GM12878 (cell line): Measurements from ENCODE around the gene MARK4. TPM values are rescaled to one million over a fixed set of nuclear protein-coding genes. Genes with fewer than 3 reads are reported as not detected.
"Not testable (repeated sequence)": the region's sequence is repeated elsewhere in the genome, so short reads cannot be mapped to it uniquely, and the experiment has no call there.

Experiments used
- ATAC-seq: fragments of 200-7000 bp; cut with Tn5 transposase; 3 replicates; pipeline ENCODE4 v1.9.1; 2020; ENCODE audit warnings: mild to moderate bottlenecking, moderate library complexity
- BruUV-seq: library from RNA; stranded (reverse); fragments of 400-500 nt; replicated peaks from 2 replicates; lab custom pipeline; 2021; lab: Mats Ljungman, UMichigan
- CTCF ChIA-PET: fragments of 300-600 bp; sonication (Branson Sonifier 250); formaldehyde crosslinking; extraction: SDS; loops from one replicate; lab custom pipeline; 2021; ENCODE audit warnings: inconsistent platforms; lab: Yijun Ruan, JAX
- POLR2A ChIA-PET: fragments of 350-600 bp; formaldehyde crosslinking; extraction: SDS; loops from one replicate; lab custom pipeline; 2021; ENCODE audit warnings: inconsistent platforms; lab: Charles Lee
- RAD21 ChIA-PET: fragments of 300-600 bp; sonication (Branson Sonifier 250); formaldehyde crosslinking; loops from one replicate; lab custom pipeline; 2023; ENCODE audit warnings: antibody characterized with exemption; ENCODE audit not compliant: unreplicated experiment; lab: Charles Lee
- SMC1A ChIA-PET: fragments of 300-600 bp; sonication (Branson Sonifier 250); formaldehyde crosslinking; loops from one replicate; lab custom pipeline; 2023; ENCODE audit not compliant: unreplicated experiment, uncharacterized antibody; lab: Charles Lee
- DNase-seq: peaks from one replicate; pipeline ENCODE4 v3.0.0-alpha.2; 2011; ENCODE audit warnings: low read depth, low spot score
- FAIRE-seq: peaks from 3 replicates; lab custom pipeline; 2011; peaks lifted over from hg19 to GRCh38; lab: Jason Lieb, UNC
- H2AFZ ChIP-seq: 2 replicates; pipeline ENCODE4 v1.6.0; 2011; ENCODE audit warnings: low read depth, low read length, control low read depth; ENCODE audit not compliant: control insufficient read depth
- H3K27ac ChIP-seq: 2 replicates; pipeline ENCODE4 v1.5.1; 2011; ENCODE audit warnings: control low read depth; ENCODE audit not compliant: control insufficient read depth, insufficient read depth
- H3K27me3 ChIP-seq, 2 experiments: replicated peaks in 1 of 2; 2 replicates each; pipeline versions ENCODE4 v1.6.0 to v1.6.1; 2011; ENCODE audit warnings: low read length in 1 of 2; ENCODE audit not compliant: control insufficient read depth in 2 of 2, insufficient read depth in 2 of 2
- H3K36me3 ChIP-seq, 2 experiments: 2 replicates each; pipeline ENCODE4 v1.5.1; 2011; ENCODE audit warnings: low read length in 1 of 2; ENCODE audit not compliant: control insufficient read depth in 2 of 2, insufficient read depth in 2 of 2
- H3K4me1 ChIP-seq: 2 replicates; pipeline ENCODE4 v1.6.1; 2011; ENCODE audit warnings: mild to moderate bottlenecking, low read length, moderate library complexity, mixed read lengths; ENCODE audit not compliant: control insufficient read depth, insufficient read depth
- H3K4me2 ChIP-seq: 2 replicates; pipeline ENCODE4 v1.6.0; 2011; ENCODE audit warnings: control low read depth; ENCODE audit not compliant: control insufficient read depth, insufficient read depth
- H3K4me3 ChIP-seq: fragments of 200-600 bp; sonication (generic); 2 replicates; pipeline ENCODE4 v1.5.1; 2016
- H3K79me2 ChIP-seq: 2 replicates; pipeline ENCODE4 v1.6.0; 2011; ENCODE audit warnings: low read length; ENCODE audit not compliant: control insufficient read depth, insufficient read depth
- H3K9ac ChIP-seq: 2 replicates; pipeline ENCODE4 v1.8.0; 2011; ENCODE audit warnings: low read length, control low read depth, mixed read lengths; ENCODE audit not compliant: control insufficient read depth, insufficient read depth
- H3K9me3 ChIP-seq: replicated peaks from 3 replicates; pipeline ENCODE4 v1.5.1; 2011; ENCODE audit warnings: mild to moderate bottlenecking, low read length; ENCODE audit not compliant: control insufficient read depth, insufficient read depth
- H4K20me1 ChIP-seq: 2 replicates; pipeline ENCODE4 v1.6.0; 2011; ENCODE audit not compliant: control insufficient read depth, insufficient read depth
- ATF7 ChIP-seq: fragments of 450-650 bp; IDR thresholded peaks from 2 replicates; pipeline ENCODE4 v1.6.1; 2016; ENCODE audit warnings: low read depth, mild to moderate bottlenecking
- CBX5 ChIP-seq: sonication (generic); IDR thresholded peaks from 2 replicates; pipeline ENCODE4 v1.6.1; 2016; ENCODE audit warnings: low read depth, moderate library complexity, mild to moderate bottlenecking, inconsistent platforms
- HDAC2 ChIP-seq: fragments of 200-600 bp; sonication (generic); IDR thresholded peaks from 2 replicates; pipeline ENCODE4 v1.6.1; 2017
- HSF1 ChIP-seq: fragments of 150-350 bp; IDR thresholded peaks from 2 replicates; pipeline ENCODE4 v1.6.1; 2014; ENCODE audit warnings: mild to moderate bottlenecking, low read depth, low read length
- KLF5 ChIP-seq: fragments of 450-650 bp; IDR thresholded peaks from 2 replicates; pipeline ENCODE4 v1.6.1; 2014; ENCODE audit warnings: mild to moderate bottlenecking; ENCODE audit not compliant: partially characterized antibody
- MXI1 ChIP-seq: fragments of 150-350 bp; IDR thresholded peaks from 2 replicates; pipeline ENCODE4 v1.6.1; 2011; ENCODE audit warnings: low read depth, mild to moderate bottlenecking, inconsistent platforms, low read length, improper control_type of control experiment
- PBX3 ChIP-seq: IDR thresholded peaks from 2 replicates; pipeline ENCODE4 v1.6.1; 2011; ENCODE audit warnings: mild to moderate bottlenecking, low read depth, low read length, moderate library complexity; ENCODE audit not compliant: insufficient replicate concordance
- RAD21 ChIP-seq: IDR thresholded peaks from 2 replicates; pipeline ENCODE4 v1.6.1; 2011; ENCODE audit warnings: mild to moderate bottlenecking, low read depth, low read length, moderate library complexity; ENCODE audit not compliant: insufficient read depth
- RCOR1 ChIP-seq: conservative IDR thresholded peaks from 2 replicates; pipeline ENCODE4 v1.6.1; 2012; ENCODE audit warnings: low read depth, low read length, improper control_type of control experiment
- SIN3A ChIP-seq: IDR thresholded peaks from 2 replicates; pipeline ENCODE4 v1.6.1; 2012; ENCODE audit warnings: low read depth, low read length, improper control_type of control experiment
- TAF1 ChIP-seq: IDR thresholded peaks from 2 replicates; pipeline ENCODE4 v1.6.1; 2011; ENCODE audit warnings: mild to moderate bottlenecking, low read depth, low read length, borderline replicate concordance
- TCF3 ChIP-seq: IDR thresholded peaks from 2 replicates; pipeline ENCODE4 v1.6.1; 2012; ENCODE audit warnings: low read depth, mild to moderate bottlenecking, low read length, borderline replicate concordance; ENCODE audit not compliant: insufficient read depth
- USF1 ChIP-seq: IDR thresholded peaks from 2 replicates; pipeline ENCODE4 v1.6.1; 2011; ENCODE audit warnings: borderline replicate concordance, low read depth, mild to moderate bottlenecking, moderate library complexity, mixed read lengths, low read length; ENCODE audit not compliant: insufficient read depth; ENCODE audit errors: extremely low read length
- WGBS: methylation state at CpG from one replicate; pipeline ENCODE4 v1.1.6; 2016; ENCODE audit warnings: low lambda C conversion rate; ENCODE audit not compliant: insufficient replicate concordance, insufficient coverage; ENCODE audit errors: missing lambda C conversion rate; 5-methylcytosine and 5-hydroxymethylcytosine counted together
- in situ Hi-C: fragments of 300-500 bp; cut with MboI; formaldehyde crosslinking; loops from 9 replicates; pipeline ENCODE4 v1.14.3; 2018; ENCODE audit warnings: mixed read lengths
- intact Hi-C: fragments of 100-400 bp; cut with micrococcal nuclease; formaldehyde crosslinking; loops from one replicate; pipeline ENCODE4 v1.14.2; 2022; ENCODE audit not compliant: unreplicated experiment
- polyA plus RNA-seq, 11 experiments: library from polyadenylated mRNA; depleted of rRNA in 4 of 11; unstranded in 6 of 11; stranded (reverse) in 5 of 11; fragments of >200 nt; fragmentation: Nextera tagmentation in 4 of 11; fragmentation: Illumina TruSeq in 1 of 11; extraction: Ambion mirVana in 4 of 11; extraction: Trizol in 1 of 11; gene quantifications; 1 replicate in 1 of 11; 2 replicates in 10 of 11; pipeline versions ENCODE4 v1.2.1 to v1.2.3, GENCODE V29; 2011 to 2016; ENCODE audit warnings: inconsistent platforms in 2 of 11, missing spikeins in 2 of 11, low read depth in 1 of 11
- total RNA-seq, 4 experiments: library from RNA; depleted of rRNA in 3 of 4; stranded (reverse); fragments of >200 nt in 3 of 4; fragmentation: Illumina TruSeq in 1 of 4; extraction: Trizol in 1 of 4; gene quantifications; 2 replicates each; pipeline versions ENCODE4 v1.2.1 to v1.2.3, GENCODE V29; 2013 to 2021

Gene MARK4
- total and polyA plus RNA-seq, 10 of the 15 experiments (the other 5 are each of a cell fraction or from before 2014, with no cell fraction given), result 0.66 to 24.3 (median 5.1) TPM

GRCh38 chr19:45311621-45312020 is 60.5 kb downstream of the MARK4 start (continued):
- TF ChIP-seq HSF1 (no peak), ATF7 (no peak), RAD21 (no peak), SIN3A (no peak), KLF5 (no peak), TAF1 (no peak), USF1 (no peak), CBX5 (no peak), TCF3 (no peak), RCOR1 (no peak), HDAC2 (no peak), MXI1 (no peak), PBX3 (no peak)

- RAD21 ChIA-PET, POLR2A ChIA-PET, CTCF ChIA-PET: not testable (repeated sequence)
Measured at GRCh38 chr19:45312285-45312684, 61.2 kb downstream of the MARK4 start.

More at GRCh38 chr19:45312285-45312684, 61.2 kb downstream of the MARK4 start:
- H3K4me2 ChIP-seq, H3K9ac ChIP-seq, FAIRE-seq, H4K20me1 ChIP-seq, H3K4me1 ChIP-seq, in situ Hi-C loops, intact Hi-C loops, SMC1A ChIA-PET, H2AFZ ChIP-seq, H3K27me3 ChIP-seq, ATAC-seq, BruUV-seq, H3K79me2 ChIP-seq, H3K9me3 ChIP-seq, H3K36me3 ChIP-seq, H3K4me3 ChIP-seq, H3K27ac ChIP-seq, DNase-seq: not testable (repeated sequence)
- WGBS, result 67% methylated on average over 9 of the region's 14 CpGs
